Measurements from ENCODE around the gene CALML5. TPM values are rescaled to one million over a fixed set of nuclear protein-coding genes. Genes with fewer than 3 reads are reported as not detected.

The CALML5 gene
- total RNA-seq, 1 experiment from 2014 or later = not detected

DNA sequence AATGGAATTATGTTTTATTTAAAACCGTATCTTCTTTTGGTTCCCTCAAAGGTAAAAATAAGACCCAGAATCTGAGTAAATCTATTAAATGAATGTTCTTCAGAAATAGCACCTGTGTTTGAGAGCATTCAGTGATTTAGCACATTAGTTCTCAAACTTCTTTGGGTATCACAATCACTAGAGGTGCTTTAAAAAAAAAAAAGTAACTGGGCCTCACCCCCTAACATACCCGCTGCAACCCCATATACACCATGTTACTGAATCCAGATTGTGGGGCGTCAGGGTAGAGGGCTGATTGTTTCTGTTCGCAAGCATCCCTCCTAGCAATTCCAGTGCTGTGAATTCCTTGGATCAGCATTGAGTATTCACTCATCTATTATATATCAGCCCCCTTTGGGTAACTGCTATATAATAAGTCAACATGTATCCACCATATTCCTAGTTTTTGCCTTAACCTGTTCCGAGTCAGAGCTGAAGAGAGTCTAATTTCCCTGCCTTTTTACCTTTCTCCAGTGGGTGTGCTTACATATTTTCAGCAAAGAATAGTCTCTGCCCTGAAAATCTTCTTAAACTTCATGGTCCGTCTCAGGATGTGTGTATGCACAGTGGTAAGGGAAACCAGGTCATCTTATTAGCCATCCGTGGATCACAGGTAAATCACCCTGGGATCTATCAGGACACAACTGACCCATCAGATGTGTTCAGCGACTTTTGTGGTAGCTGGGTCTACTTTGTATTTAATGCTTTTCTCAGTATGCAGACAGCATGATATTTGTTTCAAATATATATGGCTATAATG lies 40.2 kb downstream of the CALML5 start:
- no peak for DNase-seq (ENCODE audit: low read depth, low spot score)
- Histone ChIP-seq H3K27ac (ENCODE audit: low read depth, low read length) (no peak overlapping the region), H2AFZ (ENCODE audit: low read depth, low read length, poor library complexity, severe bottlenecking) (no peak overlapping the region), H3K9me3 (ENCODE audit: control insufficient read depth in 1 of 2, insufficient read depth in 1 of 2, low read depth in 1 of 2, low read length in 2 of 2) (no peaks in the 10 kb centered on the region), H3K27me3 (ENCODE audit: insufficient read depth, low read length) (no peaks in the 10 kb centered on the region), H3K9me2 (ENCODE audit: insufficient read depth) (no peaks in the 10 kb centered on the region), H3K4me1 (ENCODE audit: control insufficient read depth in 1 of 2, insufficient read depth in 2 of 2, low read length in 2 of 2) (no peaks in the 10 kb centered on the region), H3K36me3 (ENCODE audit: control insufficient read depth in 1 of 2, insufficient read depth in 2 of 2, low read length in 2 of 2) (peaks cover 24 to 30% of the 10 kb centered on the region in 2 experiments), H3K9ac (ENCODE audit: low read length) (no peak overlapping the region), H3K79me2 (ENCODE audit: insufficient read depth, low read length) (no peaks in the 10 kb centered on the region), H3K4me2 (ENCODE audit: low read length) (no peak overlapping the region), H4K20me1 (ENCODE audit: insufficient read depth) (no peaks in the 10 kb centered on the region), H3K4me3 (replicated peaks in 1 of 2; ENCODE audit: low read depth in 1 of 2, low read length in 2 of 2) (no peak overlapping the region)
- CTCF ChIA-PET = no interaction called here
- RAD21 ChIA-PET (ENCODE audit: low non-redundant PET in 1 of 2, low total read pairs in 2 of 2, uncharacterized antibody in 2 of 2, unreplicated experiment in 2 of 2) = no interaction called here
- no peak for ATAC-seq
- no TSS peak for BruUV-seq (replicated peaks)
- POLR2A ChIA-PET = interaction anchor here (0.6 kb wide), 1 partner anchor 394 kb away, joined by 3 read pairs; no protein-coding TSS in a partner anchor
- TF ChIP-seq SIN3A (IDR thresholded peaks at IDR 0.05; ENCODE audit: low read depth) (no peak), YY1 (IDR thresholded peaks at IDR 0.05; ENCODE audit: extremely low read depth, insufficient replicate concordance, low read depth, low read length) (no peak), POLR2A (IDR thresholded peaks at IDR 0.05; ENCODE audit: borderline replicate concordance, extremely low read depth, insufficient read depth, insufficient read length) (no peak), EZH2 (IDR thresholded peaks at IDR 0.05) (no peak), CBX3 (IDR thresholded peaks at IDR 0.05; ENCODE audit: low read depth) (no peak), ELF1 (IDR thresholded peaks at IDR 0.05; ENCODE audit: borderline replicate concordance, low read depth) (no peak), EGR1 (IDR thresholded peaks at IDR 0.05; ENCODE audit: low read depth) (no peak), ZNF274 (IDR thresholded peaks at IDR 0.05; ENCODE audit: low read depth, low read length) (no peak), CEBPB (IDR thresholded peaks at IDR 0.05; ENCODE audit: low read depth) (no peak), ZFX (IDR thresholded peaks at IDR 0.05) (no peak), JUND (IDR thresholded peaks at IDR 0.05) (no peak), SP1 (IDR thresholded peaks at IDR 0.05; ENCODE audit: low read depth) (no peak), RAD21 (IDR thresholded peaks at IDR 0.05; ENCODE audit: low read depth) (no peak)
- TF ChIP-seq, protein P1, sequence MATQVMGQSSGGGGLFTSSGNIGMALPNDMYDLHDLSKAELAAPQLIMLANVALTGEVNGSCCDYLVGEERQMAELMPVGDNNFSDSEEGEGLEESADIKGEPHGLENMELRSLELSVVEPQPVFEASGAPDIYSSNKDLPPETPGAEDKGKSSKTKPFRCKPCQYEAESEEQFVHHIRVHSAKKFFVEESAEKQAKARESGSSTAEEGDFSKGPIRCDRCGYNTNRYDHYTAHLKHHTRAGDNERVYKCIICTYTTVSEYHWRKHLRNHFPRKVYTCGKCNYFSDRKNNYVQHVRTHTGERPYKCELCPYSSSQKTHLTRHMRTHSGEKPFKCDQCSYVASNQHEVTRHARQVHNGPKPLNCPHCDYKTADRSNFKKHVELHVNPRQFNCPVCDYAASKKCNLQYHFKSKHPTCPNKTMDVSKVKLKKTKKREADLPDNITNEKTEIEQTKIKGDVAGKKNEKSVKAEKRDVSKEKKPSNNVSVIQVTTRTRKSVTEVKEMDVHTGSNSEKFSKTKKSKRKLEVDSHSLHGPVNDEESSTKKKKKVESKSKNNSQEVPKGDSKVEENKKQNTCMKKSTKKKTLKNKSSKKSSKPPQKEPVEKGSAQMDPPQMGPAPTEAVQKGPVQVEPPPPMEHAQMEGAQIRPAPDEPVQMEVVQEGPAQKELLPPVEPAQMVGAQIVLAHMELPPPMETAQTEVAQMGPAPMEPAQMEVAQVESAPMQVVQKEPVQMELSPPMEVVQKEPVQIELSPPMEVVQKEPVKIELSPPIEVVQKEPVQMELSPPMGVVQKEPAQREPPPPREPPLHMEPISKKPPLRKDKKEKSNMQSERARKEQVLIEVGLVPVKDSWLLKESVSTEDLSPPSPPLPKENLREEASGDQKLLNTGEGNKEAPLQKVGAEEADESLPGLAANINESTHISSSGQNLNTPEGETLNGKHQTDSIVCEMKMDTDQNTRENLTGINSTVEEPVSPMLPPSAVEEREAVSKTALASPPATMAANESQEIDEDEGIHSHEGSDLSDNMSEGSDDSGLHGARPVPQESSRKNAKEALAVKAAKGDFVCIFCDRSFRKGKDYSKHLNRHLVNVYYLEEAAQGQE (IDR thresholded peaks at IDR 0.05; ENCODE audit: low read depth) = no peak
- TF ChIP-seq, protein P2, sequence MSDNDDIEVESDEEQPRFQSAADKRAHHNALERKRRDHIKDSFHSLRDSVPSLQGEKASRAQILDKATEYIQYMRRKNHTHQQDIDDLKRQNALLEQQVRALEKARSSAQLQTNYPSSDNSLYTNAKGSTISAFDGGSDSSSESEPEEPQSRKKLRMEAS (IDR thresholded peaks at IDR 0.05) = no peak
- TF ChIP-seq, protein P3, sequence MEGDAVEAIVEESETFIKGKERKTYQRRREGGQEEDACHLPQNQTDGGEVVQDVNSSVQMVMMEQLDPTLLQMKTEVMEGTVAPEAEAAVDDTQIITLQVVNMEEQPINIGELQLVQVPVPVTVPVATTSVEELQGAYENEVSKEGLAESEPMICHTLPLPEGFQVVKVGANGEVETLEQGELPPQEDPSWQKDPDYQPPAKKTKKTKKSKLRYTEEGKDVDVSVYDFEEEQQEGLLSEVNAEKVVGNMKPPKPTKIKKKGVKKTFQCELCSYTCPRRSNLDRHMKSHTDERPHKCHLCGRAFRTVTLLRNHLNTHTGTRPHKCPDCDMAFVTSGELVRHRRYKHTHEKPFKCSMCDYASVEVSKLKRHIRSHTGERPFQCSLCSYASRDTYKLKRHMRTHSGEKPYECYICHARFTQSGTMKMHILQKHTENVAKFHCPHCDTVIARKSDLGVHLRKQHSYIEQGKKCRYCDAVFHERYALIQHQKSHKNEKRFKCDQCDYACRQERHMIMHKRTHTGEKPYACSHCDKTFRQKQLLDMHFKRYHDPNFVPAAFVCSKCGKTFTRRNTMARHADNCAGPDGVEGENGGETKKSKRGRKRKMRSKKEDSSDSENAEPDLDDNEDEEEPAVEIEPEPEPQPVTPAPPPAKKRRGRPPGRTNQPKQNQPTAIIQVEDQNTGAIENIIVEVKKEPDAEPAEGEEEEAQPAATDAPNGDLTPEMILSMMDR (IDR thresholded peaks at IDR 0.05 in 2 of 3, conservative IDR thresholded peaks at IDR 0.05 in 1 of 3; ENCODE audit: borderline replicate concordance in 1 of 3, insufficient read depth in 1 of 3, low read depth in 2 of 3, low read length in 2 of 3) = no peak
- TF ChIP-seq, protein P4, sequence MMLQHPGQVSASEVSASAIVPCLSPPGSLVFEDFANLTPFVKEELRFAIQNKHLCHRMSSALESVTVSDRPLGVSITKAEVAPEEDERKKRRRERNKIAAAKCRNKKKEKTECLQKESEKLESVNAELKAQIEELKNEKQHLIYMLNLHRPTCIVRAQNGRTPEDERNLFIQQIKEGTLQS (IDR thresholded peaks at IDR 0.05) = no peak
- TF ChIP-seq, protein P5, sequence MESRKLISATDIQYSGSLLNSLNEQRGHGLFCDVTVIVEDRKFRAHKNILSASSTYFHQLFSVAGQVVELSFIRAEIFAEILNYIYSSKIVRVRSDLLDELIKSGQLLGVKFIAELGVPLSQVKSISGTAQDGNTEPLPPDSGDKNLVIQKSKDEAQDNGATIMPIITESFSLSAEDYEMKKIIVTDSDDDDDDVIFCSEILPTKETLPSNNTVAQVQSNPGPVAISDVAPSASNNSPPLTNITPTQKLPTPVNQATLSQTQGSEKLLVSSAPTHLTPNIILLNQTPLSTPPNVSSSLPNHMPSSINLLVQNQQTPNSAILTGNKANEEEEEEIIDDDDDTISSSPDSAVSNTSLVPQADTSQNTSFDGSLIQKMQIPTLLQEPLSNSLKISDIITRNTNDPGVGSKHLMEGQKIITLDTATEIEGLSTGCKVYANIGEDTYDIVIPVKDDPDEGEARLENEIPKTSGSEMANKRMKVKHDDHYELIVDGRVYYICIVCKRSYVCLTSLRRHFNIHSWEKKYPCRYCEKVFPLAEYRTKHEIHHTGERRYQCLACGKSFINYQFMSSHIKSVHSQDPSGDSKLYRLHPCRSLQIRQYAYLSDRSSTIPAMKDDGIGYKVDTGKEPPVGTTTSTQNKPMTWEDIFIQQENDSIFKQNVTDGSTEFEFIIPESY (IDR thresholded peaks at IDR 0.05; ENCODE audit: extremely low read depth, insufficient replicate concordance, low read length) = no peak
- intact Hi-C loops (cut with micrococcal nuclease) = no loop called here

All from HCT116 (cell line).